HG02885 (cell line): ENCODE measurements around the gene REX1BD.
A peak's percentile ranks its signal among the peaks of the same experiment; 100 is the strongest.

ENCODE experiments used
- ATAC-seq: cut with Tn5 transposase; IDR thresholded peaks from one replicate; pipeline ENCODE4 v1.9.1; 2021; ENCODE audit warnings: mild to moderate bottlenecking; ENCODE audit not compliant: unreplicated experiment, poor library complexity

The REX1BD gene

GRCh38 chr19:18612051-18612771 is 23.6 kb downstream of the REX1BD start:
- no peak for ATAC-seq

- ATAC-seq, result no peak
Measured at GRCh38 chr19:18612772-18613588, 24.4 kb downstream of the REX1BD start, which contains the start of gene TMEM59L. TSS of gene TMEM59L (plus strand) at chr19:18612870. CDS start at chr19:18612959, 89 bp downstream.

- ATAC-seq, result no peak
Measured at GRCh38 chr19:18613589-18614234, 25.1 kb downstream of the REX1BD start.

- no peak for ATAC-seq
Measured at GRCh38 chr19:18616023-18616422, 27.4 kb downstream of the REX1BD start.

GRCh38 chr19:18617562-18617961 is 29.0 kb downstream of the REX1BD start:
- ATAC-seq, result no peak

GRCh38 chr19:18618236-18618635 is 29.6 kb downstream of the REX1BD start:
- no peak for ATAC-seq

GRCh38 chr19:18620311-18620710 is 31.7 kb downstream of the REX1BD start:
- ATAC-seq, result no peak

GRCh38 chr19:18620902-18621301 is 32.3 kb downstream of the REX1BD start:
- no peak for ATAC-seq

GRCh38 chr19:18626906-18627305 is 38.3 kb downstream of the REX1BD start:
- no peak for ATAC-seq

GRCh38 chr19:18629166-18630088 is 40.8 kb downstream of the REX1BD start:
- ATAC-seq, result no peak

GRCh38 chr19:18633321-18633720 is 44.7 kb downstream of the REX1BD start:
- ATAC-seq, result no peak

- no peak for ATAC-seq
Measured at GRCh38 chr19:18634612-18635297, 46.2 kb downstream of the REX1BD start.

GRCh38 chr19:18635831-18636182 is 47.2 kb downstream of the REX1BD start:
- no peak for ATAC-seq

GRCh38 chr19:18636183-18636968 is 47.8 kb downstream of the REX1BD start:
- ATAC-seq, result peak; percentile 88

GRCh38 chr19:18636969-18637629 is 48.5 kb downstream of the REX1BD start, which contains the start of gene KLHL26:
TSS of gene KLHL26 (plus strand) at chr19:18637028. CDS start at chr19:18637055, 27 bp downstream.
- no peak for ATAC-seq

- ATAC-seq, result no peak
Measured at GRCh38 chr19:18637673-18638630, 49.4 kb downstream of the REX1BD start.

GRCh38 chr19:18639706-18640243 is 51.2 kb downstream of the REX1BD start:
- no peak for ATAC-seq
